Measurements from ENCODE around the gene SUZ12. TPM values are rescaled to one million over a fixed set of nuclear protein-coding genes. Genes with fewer than 3 reads are reported as not detected.
"Not testable (repeated sequence)": the region's sequence is repeated elsewhere in the genome, so short reads cannot be mapped to it uniquely, and the experiment has no call there.

Gene SUZ12
- total and polyA plus RNA-seq, 2 experiments from 2014 or later = 22.3 to 39.8 TPM

- DNase-seq (ENCODE audit: low spot score); H3K9me2 ChIP-seq (ENCODE audit: insufficient read depth); ATAC-seq; H3F3A ChIP-seq (replicated peaks; ENCODE audit: low read depth); H3K27me3 ChIP-seq (ENCODE audit: insufficient read depth); H3K4me1 ChIP-seq (ENCODE audit: insufficient read depth); H3K4me1 Mint-ChIP-seq; H3K27me3 Mint-ChIP-seq (ENCODE audit: insufficient read depth, low read depth, poor library complexity); H3K36me3 ChIP-seq (ENCODE audit: insufficient read depth); H3K27ac Mint-ChIP-seq; H3K9me3 Mint-ChIP-seq; H3K27ac ChIP-seq (ENCODE audit: low read depth); H2AFZ ChIP-seq: not testable (repeated sequence)
- Mint-ChIP-seq H3K4me3 (peak overlapping the region; percentile 84), H3K36me3 (ENCODE audit: low read depth) (peaks cover 40% of the 10 kb centered on the region)
- H4K20me1 ChIP-seq (replicated peaks; ENCODE audit: insufficient read depth) = peaks cover 24% of the 10 kb centered on the region
- H3K79me2 ChIP-seq (replicated peaks; ENCODE audit: insufficient read depth) = peaks cover 57% of the 10 kb centered on the region
- H3K4me3 ChIP-seq = peak overlapping the region; percentile 72
- H3K4me2 ChIP-seq = peak overlapping the region; percentile 91
These were observed 1.3 kb downstream of the SUZ12 start for GRCh38 chr17:31937926-31938641.

- not testable (repeated sequence) for H3K27me3 Mint-ChIP-seq (ENCODE audit: insufficient read depth, low read depth, poor library complexity); ATAC-seq; H3K4me2 ChIP-seq; H3K27me3 ChIP-seq (ENCODE audit: insufficient read depth); H3K27ac Mint-ChIP-seq; H3F3A ChIP-seq (replicated peaks; ENCODE audit: low read depth); H3K4me1 ChIP-seq (ENCODE audit: insufficient read depth); H3K9me3 Mint-ChIP-seq; H3K4me3 ChIP-seq; H3K4me1 Mint-ChIP-seq; H3K4me3 Mint-ChIP-seq; DNase-seq (ENCODE audit: low spot score); H3K9me2 ChIP-seq (ENCODE audit: insufficient read depth); H2AFZ ChIP-seq
- H3K79me2 ChIP-seq (replicated peaks; ENCODE audit: insufficient read depth) = peaks cover 94% of the 10 kb centered on the region
- H3K36me3 Mint-ChIP-seq (ENCODE audit: low read depth) = peaks cover 66% of the 10 kb centered on the region; the same call in 2 of the 3 replicates
- 0 out of 2 replicates have a peak overlapping the region, but pooled peaks have one; percentile 32 for H3K27ac ChIP-seq (ENCODE audit: low read depth)
- peaks cover 16% of the 10 kb centered on the region; the same call in 1 of the 2 replicates for H3K36me3 ChIP-seq (ENCODE audit: insufficient read depth)
- peaks cover 24% of the 10 kb centered on the region for H4K20me1 ChIP-seq (replicated peaks; ENCODE audit: insufficient read depth)
These were observed 5.1 kb downstream of the SUZ12 start for GRCh38 chr17:31941916-31942315.

- not testable (repeated sequence) for DNase-seq (ENCODE audit: low spot score); H2AFZ ChIP-seq; H3K27me3 Mint-ChIP-seq (ENCODE audit: insufficient read depth, low read depth, poor library complexity); H3K9me3 Mint-ChIP-seq; H3K4me2 ChIP-seq; H3K4me1 Mint-ChIP-seq; H3F3A ChIP-seq (replicated peaks; ENCODE audit: low read depth); H3K4me3 Mint-ChIP-seq; H3K27me3 ChIP-seq (ENCODE audit: insufficient read depth); H3K9me2 ChIP-seq (ENCODE audit: insufficient read depth); H3K4me1 ChIP-seq (ENCODE audit: insufficient read depth); H3K27ac ChIP-seq (ENCODE audit: low read depth); H3K4me3 ChIP-seq; H3K27ac Mint-ChIP-seq; ATAC-seq
- Histone ChIP-seq H3K79me2 (replicated peaks; ENCODE audit: insufficient read depth) (peaks cover 95% of the 10 kb centered on the region), H4K20me1 (replicated peaks; ENCODE audit: insufficient read depth) (peaks cover 24% of the 10 kb centered on the region), H3K36me3 (ENCODE audit: insufficient read depth) (peaks cover 18% of the 10 kb centered on the region; the same call in 1 of the 2 replicates)
- peaks cover 70% of the 10 kb centered on the region for H3K36me3 Mint-ChIP-seq (ENCODE audit: low read depth)
These were observed 5.6 kb downstream of the SUZ12 start for GRCh38 chr17:31942396-31942795.

- H3K79me2 ChIP-seq (replicated peaks; ENCODE audit: insufficient read depth) = peaks cover 13% of the 10 kb centered on the region
- not testable (repeated sequence) for H3F3A ChIP-seq (replicated peaks; ENCODE audit: low read depth); H3K36me3 ChIP-seq (ENCODE audit: insufficient read depth); H2AFZ ChIP-seq; H3K27me3 Mint-ChIP-seq (ENCODE audit: insufficient read depth, low read depth, poor library complexity); H4K20me1 ChIP-seq (replicated peaks; ENCODE audit: insufficient read depth); H3K4me1 Mint-ChIP-seq; H3K27ac ChIP-seq (ENCODE audit: low read depth); DNase-seq (ENCODE audit: low spot score); H3K4me2 ChIP-seq; H3K27me3 ChIP-seq (ENCODE audit: insufficient read depth); ATAC-seq; H3K27ac Mint-ChIP-seq; H3K4me1 ChIP-seq (ENCODE audit: insufficient read depth); H3K4me3 ChIP-seq; H3K4me3 Mint-ChIP-seq; H3K9me3 Mint-ChIP-seq; H3K9me2 ChIP-seq (ENCODE audit: insufficient read depth)
- peaks cover 78% of the 10 kb centered on the region for H3K36me3 Mint-ChIP-seq (ENCODE audit: low read depth)
These were observed 15.1 kb downstream of the SUZ12 start for GRCh38 chr17:31951953-31952352.

GRCh38 chr17:31964131-31964530 lies 27.3 kb downstream of the SUZ12 start:
- not testable (repeated sequence) for H3K4me3 ChIP-seq; H3K27me3 Mint-ChIP-seq (ENCODE audit: insufficient read depth, low read depth, poor library complexity); H3K4me3 Mint-ChIP-seq; H3K27me3 ChIP-seq (ENCODE audit: insufficient read depth); H3K27ac Mint-ChIP-seq; H3K9me2 ChIP-seq (ENCODE audit: insufficient read depth); H2AFZ ChIP-seq; H3K4me1 ChIP-seq (ENCODE audit: insufficient read depth); ATAC-seq; H3K4me1 Mint-ChIP-seq; DNase-seq (ENCODE audit: low spot score); H3F3A ChIP-seq (replicated peaks; ENCODE audit: low read depth); H3K27ac ChIP-seq (ENCODE audit: low read depth); H3K9me3 Mint-ChIP-seq; H3K4me2 ChIP-seq
- Histone ChIP-seq H4K20me1 (replicated peaks; ENCODE audit: insufficient read depth) (peaks cover 12% of the 10 kb centered on the region; the same call in 1 of the 2 replicates), H3K79me2 (replicated peaks; ENCODE audit: insufficient read depth) (peaks cover 55% of the 10 kb centered on the region), H3K36me3 (ENCODE audit: insufficient read depth) (peaks cover 21% of the 10 kb centered on the region; the same call in 1 of the 2 replicates)
- H3K36me3 Mint-ChIP-seq (ENCODE audit: low read depth) = peaks cover 75% of the 10 kb centered on the region
